Neural cell (in vitro differentiated cells): Measurements from ENCODE around the gene OR11G2. TPM values are rescaled to one million over a fixed set of nuclear protein-coding genes. Genes with fewer than 3 reads are reported as not detected.

Experiments
- H2AFZ ChIP-seq: fragments of 200-600, 300-800 bp; sonication (generic), shearing (Covaris generic); 2 replicates; pipeline ENCODE4 v1.6.0; 2014; ENCODE audit warnings: low read depth, mild to moderate bottlenecking, antibody characterized with exemption, low read length, moderate library complexity
- H3F3A ChIP-seq: fragments of 200-600 bp; shearing (Covaris generic); 2 replicates; pipeline ENCODE4 v1.6.1; 2016; ENCODE audit warnings: mild to moderate bottlenecking, moderate library complexity, mixed read lengths, antibody characterized with exemption, low read length; ENCODE audit not compliant: insufficient read depth, poor library complexity, severe bottlenecking
- H3K27ac ChIP-seq: fragments of 200-600, 300-800 bp; sonication (generic), shearing (Covaris generic); 2 replicates; pipeline ENCODE4 v1.5.1; 2014; ENCODE audit warnings: mild to moderate bottlenecking, low read length, moderate library complexity
- H3K27me3 ChIP-seq: fragments of 300-800, 200-600 bp; sonication (generic), shearing (Covaris generic); 2 replicates; pipeline ENCODE4 v1.6.0; 2014; ENCODE audit warnings: mild to moderate bottlenecking, low read depth, low read length, moderate library complexity; ENCODE audit not compliant: insufficient read depth
- H3K36me3 ChIP-seq: fragments of 300-800, 200-600 bp; sonication (generic), shearing (Covaris generic); 2 replicates; pipeline ENCODE4 v1.5.1; 2014; ENCODE audit warnings: mild to moderate bottlenecking, antibody characterized with exemption, low read length, moderate library complexity; ENCODE audit not compliant: insufficient read depth
- H3K4me2 ChIP-seq: fragments of 300-800, 200-600 bp; sonication (generic), shearing (Covaris generic); 2 replicates; pipeline ENCODE4 v1.6.0; 2014; ENCODE audit warnings: mild to moderate bottlenecking, low read length
- H3K4me3 ChIP-seq: fragments of 300-800, 200-600 bp; sonication (generic), shearing (Covaris generic); 2 replicates; pipeline ENCODE4 v1.5.1; 2014; ENCODE audit warnings: mild to moderate bottlenecking, low read length, moderate library complexity
- H3K79me2 ChIP-seq: fragments of 200-600 bp; shearing (Covaris generic); replicated peaks from 2 replicates; pipeline ENCODE4 v1.6.0; 2014; ENCODE audit warnings: mild to moderate bottlenecking, low read length, moderate library complexity; ENCODE audit not compliant: insufficient read depth
- H3K9ac ChIP-seq: fragments of 300-800, 200-600 bp; sonication (generic), shearing (Covaris generic); 2 replicates; pipeline ENCODE4 v1.6.1; 2016; ENCODE audit warnings: mild to moderate bottlenecking, low read length, mixed read lengths
- H3K9me2 ChIP-seq: fragments of 200-600 bp; shearing (Covaris generic); 2 replicates; pipeline ENCODE4 v1.6.1; 2016; ENCODE audit warnings: mild to moderate bottlenecking, low read length, mixed read lengths; ENCODE audit not compliant: insufficient read depth
- H3K9me3 ChIP-seq: fragments of 200-600, 300-800 bp; sonication (generic), shearing (Covaris generic); 2 replicates; pipeline ENCODE4 v1.6.1; 2016; ENCODE audit warnings: mild to moderate bottlenecking, mixed run types, low read length, moderate library complexity, mixed read lengths
- H4K20me1 ChIP-seq: fragments of 200-600 bp; shearing (Covaris generic); 2 replicates; pipeline ENCODE4 v1.6.1; 2016; ENCODE audit warnings: mild to moderate bottlenecking, mixed run types; ENCODE audit not compliant: insufficient read depth
- EP300 ChIP-seq: fragments of 450-650 bp; conservative IDR thresholded peaks from 2 replicates; pipeline ENCODE4 v1.6.1; 2014; ENCODE audit warnings: antibody characterized with exemption, mild to moderate bottlenecking, moderate library complexity; ENCODE audit not compliant: poor library complexity, severe bottlenecking
- EZH2 ChIP-seq: fragments of 200-600, 300-800 bp; shearing (Covaris generic), sonication (generic); IDR thresholded peaks from 2 replicates; pipeline ENCODE4 v1.6.1; 2014; ENCODE audit warnings: antibody characterized with exemption, low read length, borderline replicate concordance, mild to moderate bottlenecking; ENCODE audit not compliant: insufficient read depth, poor library complexity, severe bottlenecking
- MXI1 ChIP-seq: fragments of 450-650 bp; conservative IDR thresholded peaks from 2 replicates; pipeline ENCODE4 v1.6.1; 2014; ENCODE audit warnings: antibody characterized with exemption, mild to moderate bottlenecking; ENCODE audit not compliant: poor library complexity, severe bottlenecking
- POLR2AphosphoS5 ChIP-seq: IDR thresholded peaks from 2 replicates; pipeline ENCODE4 v1.6.1; 2012
- RAD21 ChIP-seq: fragments of 450-650 bp; conservative IDR thresholded peaks from 2 replicates; pipeline ENCODE4 v1.6.1; 2014; ENCODE audit warnings: antibody characterized with exemption, mild to moderate bottlenecking, moderate library complexity
- SMC3 ChIP-seq: fragments of 450-650 bp; conservative IDR thresholded peaks from 2 replicates; pipeline ENCODE4 v1.6.1; 2014; ENCODE audit warnings: antibody characterized with exemption, mild to moderate bottlenecking, moderate library complexity; ENCODE audit not compliant: poor library complexity
- TAF1 ChIP-seq: IDR thresholded peaks from 2 replicates; pipeline ENCODE4 v1.6.1; 2012; ENCODE audit warnings: low read depth
- polyA plus RNA-seq: library from polyadenylated mRNA; depleted of rRNA; stranded (reverse); fragments of >200 nt; gene quantifications from 2 replicates; pipeline ENCODE4 v1.2.3, GENCODE V29; 2014
- TF ChIP-seq, protein P1 (sequence below): fragments of 450-650 bp; IDR thresholded peaks from 2 replicates; pipeline ENCODE4 v1.5.1; 2014; ENCODE audit warnings: antibody characterized with exemption, mild to moderate bottlenecking, moderate library complexity; ENCODE audit not compliant: poor library complexity, severe bottlenecking
- TF ChIP-seq, protein P2 (sequence below): IDR thresholded peaks from 2 replicates; pipeline ENCODE4 v1.6.1; 2012; ENCODE audit warnings: borderline replicate concordance

Gene OR11G2
- polyA plus RNA-seq, 1 donor from 2014 or later: not detected

GRCh38 chr14:20179218-20179617, 11.5 kb upstream of the OR11G2 start:
- Histone ChIP-seq H4K20me1 (no peaks in the 10 kb centered on the region), H2AFZ (no peak overlapping the region), H3K4me3 (no peak overlapping the region), H3K9me3 (no peaks in the 10 kb centered on the region), H3F3A (no peaks in the 10 kb centered on the region), H3K27ac (no peak overlapping the region), H3K9ac (no peak overlapping the region), H3K79me2 (no peaks in the 10 kb centered on the region), H3K9me2 (no peaks in the 10 kb centered on the region), H3K27me3 (no peaks in the 10 kb centered on the region), H3K4me2 (no peak overlapping the region), H3K36me3 (no peaks in the 10 kb centered on the region)
- TF ChIP-seq, protein P1, sequence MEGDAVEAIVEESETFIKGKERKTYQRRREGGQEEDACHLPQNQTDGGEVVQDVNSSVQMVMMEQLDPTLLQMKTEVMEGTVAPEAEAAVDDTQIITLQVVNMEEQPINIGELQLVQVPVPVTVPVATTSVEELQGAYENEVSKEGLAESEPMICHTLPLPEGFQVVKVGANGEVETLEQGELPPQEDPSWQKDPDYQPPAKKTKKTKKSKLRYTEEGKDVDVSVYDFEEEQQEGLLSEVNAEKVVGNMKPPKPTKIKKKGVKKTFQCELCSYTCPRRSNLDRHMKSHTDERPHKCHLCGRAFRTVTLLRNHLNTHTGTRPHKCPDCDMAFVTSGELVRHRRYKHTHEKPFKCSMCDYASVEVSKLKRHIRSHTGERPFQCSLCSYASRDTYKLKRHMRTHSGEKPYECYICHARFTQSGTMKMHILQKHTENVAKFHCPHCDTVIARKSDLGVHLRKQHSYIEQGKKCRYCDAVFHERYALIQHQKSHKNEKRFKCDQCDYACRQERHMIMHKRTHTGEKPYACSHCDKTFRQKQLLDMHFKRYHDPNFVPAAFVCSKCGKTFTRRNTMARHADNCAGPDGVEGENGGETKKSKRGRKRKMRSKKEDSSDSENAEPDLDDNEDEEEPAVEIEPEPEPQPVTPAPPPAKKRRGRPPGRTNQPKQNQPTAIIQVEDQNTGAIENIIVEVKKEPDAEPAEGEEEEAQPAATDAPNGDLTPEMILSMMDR: no peak
- no peak for TF ChIP-seq POLR2AphosphoS5
- TF ChIP-seq SMC3: no peak
- no peak for TF ChIP-seq EP300
- TF ChIP-seq RAD21: no peak
- no peak for TF ChIP-seq EZH2
- no peak for TF ChIP-seq TAF1
- no peak for TF ChIP-seq MXI1
- TF ChIP-seq, protein P2, sequence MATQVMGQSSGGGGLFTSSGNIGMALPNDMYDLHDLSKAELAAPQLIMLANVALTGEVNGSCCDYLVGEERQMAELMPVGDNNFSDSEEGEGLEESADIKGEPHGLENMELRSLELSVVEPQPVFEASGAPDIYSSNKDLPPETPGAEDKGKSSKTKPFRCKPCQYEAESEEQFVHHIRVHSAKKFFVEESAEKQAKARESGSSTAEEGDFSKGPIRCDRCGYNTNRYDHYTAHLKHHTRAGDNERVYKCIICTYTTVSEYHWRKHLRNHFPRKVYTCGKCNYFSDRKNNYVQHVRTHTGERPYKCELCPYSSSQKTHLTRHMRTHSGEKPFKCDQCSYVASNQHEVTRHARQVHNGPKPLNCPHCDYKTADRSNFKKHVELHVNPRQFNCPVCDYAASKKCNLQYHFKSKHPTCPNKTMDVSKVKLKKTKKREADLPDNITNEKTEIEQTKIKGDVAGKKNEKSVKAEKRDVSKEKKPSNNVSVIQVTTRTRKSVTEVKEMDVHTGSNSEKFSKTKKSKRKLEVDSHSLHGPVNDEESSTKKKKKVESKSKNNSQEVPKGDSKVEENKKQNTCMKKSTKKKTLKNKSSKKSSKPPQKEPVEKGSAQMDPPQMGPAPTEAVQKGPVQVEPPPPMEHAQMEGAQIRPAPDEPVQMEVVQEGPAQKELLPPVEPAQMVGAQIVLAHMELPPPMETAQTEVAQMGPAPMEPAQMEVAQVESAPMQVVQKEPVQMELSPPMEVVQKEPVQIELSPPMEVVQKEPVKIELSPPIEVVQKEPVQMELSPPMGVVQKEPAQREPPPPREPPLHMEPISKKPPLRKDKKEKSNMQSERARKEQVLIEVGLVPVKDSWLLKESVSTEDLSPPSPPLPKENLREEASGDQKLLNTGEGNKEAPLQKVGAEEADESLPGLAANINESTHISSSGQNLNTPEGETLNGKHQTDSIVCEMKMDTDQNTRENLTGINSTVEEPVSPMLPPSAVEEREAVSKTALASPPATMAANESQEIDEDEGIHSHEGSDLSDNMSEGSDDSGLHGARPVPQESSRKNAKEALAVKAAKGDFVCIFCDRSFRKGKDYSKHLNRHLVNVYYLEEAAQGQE: no peak

DNA sequence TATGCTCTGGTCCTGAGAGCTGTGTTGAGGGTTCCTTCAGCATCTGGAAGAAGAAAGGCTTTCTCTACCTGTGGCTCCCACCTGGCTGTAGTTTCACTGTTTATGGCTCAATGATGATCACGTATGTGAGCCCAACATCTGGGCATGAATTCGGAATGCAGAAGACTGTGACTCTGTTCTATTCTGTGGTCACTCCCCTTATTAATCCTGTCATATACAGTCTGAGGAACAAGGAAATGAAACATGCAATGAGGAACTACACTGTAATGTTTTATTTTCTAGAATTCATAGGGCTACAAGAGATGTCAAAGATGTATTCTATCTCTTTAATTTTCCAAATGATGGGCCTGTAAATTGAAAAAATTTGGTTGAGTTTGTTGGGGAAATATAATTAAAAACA, 10.8 kb upstream of the OR11G2 start:
- H3K27me3 ChIP-seq: no peaks in the 10 kb centered on the region
- no peak overlapping the region for H2AFZ ChIP-seq
- H3K79me2 ChIP-seq: no peaks in the 10 kb centered on the region
- no peak overlapping the region for H3K4me3 ChIP-seq
- H3K27ac ChIP-seq: no peak overlapping the region
- no peak overlapping the region for H3K9ac ChIP-seq
- no peaks in the 10 kb centered on the region for H4K20me1 ChIP-seq
- H3K36me3 ChIP-seq: no peaks in the 10 kb centered on the region
- no peak overlapping the region for H3K4me2 ChIP-seq
- no peaks in the 10 kb centered on the region for H3K9me2 ChIP-seq
- H3K9me3 ChIP-seq: no peaks in the 10 kb centered on the region
- TF ChIP-seq, protein P1: no peak
- TF ChIP-seq MXI1 (no peak), EP300 (no peak), TAF1 (no peak)
- TF ChIP-seq, protein P2: no peak
- no peaks in the 10 kb centered on the region for H3F3A ChIP-seq
